Transverse colon (tissue), 4 donors: ENCODE measurements around the gene RNF207. TPM values are rescaled to one million over a fixed set of nuclear protein-coding genes. Genes with fewer than 3 reads are reported as not detected.

Experiments
- DNase-seq: peaks from one replicate; pipeline ENCODE4 v3.0.0-alpha.2; 2019
- H3K27ac ChIP-seq, 4 donors: fragments of 200-600 bp; sonication (generic); 2 replicates each; pipeline ENCODE4 v1.5.1; 2016 to 2018; ENCODE audit warnings: inconsistent platforms in 4 of 4
- H3K27me3 ChIP-seq: fragments of 200-600 bp; sonication (generic); 2 replicates; pipeline ENCODE4 v1.5.1; 2017; ENCODE audit warnings: inconsistent platforms
- H3K36me3 ChIP-seq, 4 donors: fragments of 200-600 bp; sonication (generic); 2 replicates each; pipeline ENCODE4 v1.5.1; 2017 to 2019; ENCODE audit warnings: inconsistent platforms in 4 of 4
- H3K4me1 ChIP-seq, 4 donors: fragments of 200-600 bp; sonication (generic); 2 replicates each; pipeline ENCODE4 v1.5.1; 2017 to 2020; ENCODE audit warnings: inconsistent platforms in 4 of 4
- H3K4me3 ChIP-seq, 4 donors: fragments of 200-600 bp; sonication (generic); 1 replicate in 1 of 4; 2 replicates in 3 of 4; pipeline versions ENCODE4 v1.5.1 to v1.6.1; 2017 to 2019; ENCODE audit warnings: inconsistent platforms in 4 of 4
- H3K9me3 ChIP-seq, 2 donors: fragments of 200-600 bp; sonication (generic); 2 replicates each; pipeline ENCODE4 v1.5.1; 2017 to 2019; ENCODE audit warnings: inconsistent platforms in 2 of 2
- CTCF ChIP-seq, 5 experiments: fragments of 200-600 bp in 3 of 5; fragments of 450-650 bp in 2 of 5; sonication (generic) in 3 of 5; IDR thresholded peaks; 1 replicate in 2 of 5; 2 replicates in 3 of 5; pipeline ENCODE4 v1.5.1; 2016 to 2017; ENCODE audit warnings: antibody characterized with exemption in 5 of 5, inconsistent platforms in 3 of 5, mild to moderate bottlenecking in 2 of 5, moderate library complexity in 1 of 5
- EP300 ChIP-seq: sonication (generic); formaldehyde crosslinking; IDR thresholded peaks from one replicate; pipeline ENCODE4 v1.6.1; 2017; ENCODE audit warnings: antibody characterized with exemption, low read depth
- POLR2A ChIP-seq: fragments of 450-650 bp; IDR thresholded peaks from one replicate; pipeline ENCODE4 v1.6.1; 2016; ENCODE audit warnings: antibody characterized with exemption, mild to moderate bottlenecking, moderate library complexity
- POLR2AphosphoS5 ChIP-seq, 3 donors: sonication (generic); formaldehyde crosslinking; IDR thresholded peaks; one replicate each; pipeline ENCODE4 v1.6.1; 2016; ENCODE audit warnings: antibody characterized with exemption in 3 of 3
- WGBS, 2 donors: methylation state at CpG; one replicate each; pipeline ENCODE4 v1.1.5; 2018; ENCODE audit warnings: low coverage in 1 of 2; 5-methylcytosine and 5-hydroxymethylcytosine counted together
- in situ Hi-C, 4 donors: fragments of 200-750 bp; cut with MboI; loops; one replicate each; pipeline versions ENCODE4 v1.15.0 to v1.15.1; 2017; ENCODE audit warnings: low sequenced_read_pairs in 3 of 4, low pct_ligation_motif_present in 1 of 4, low pct_unique_long_range_greater_than_20kb in 1 of 4
- intact Hi-C: fragments of 100-400 bp; cut with DNase I; formaldehyde crosslinking; loops from one replicate; pipeline ENCODE4 v1.15.1; 2023; ENCODE audit warnings: low total_unique reads
- total RNA-seq, 4 donors: library from RNA; depleted of rRNA; stranded (reverse); fragments of >200 nt; gene quantifications; one replicate each; pipeline ENCODE4 v1.1.0, GENCODE V29; 2016

RNF207 gene
- total RNA-seq, 4 donors from 2014 or later = 82.6 to 1,341 (median 190) TPM

- TF ChIP-seq EP300 (no peak), POLR2A (no peak), POLR2AphosphoS5 (IDR thresholded peaks at IDR 0.05) (no peak), CTCF (IDR thresholded peaks at IDR 0.05) (no peak)
- Histone ChIP-seq H3K9me3 (no peaks in the 10 kb centered on the region), H3K4me1 (peaks cover 4 to 16% (median 11%) of the 10 kb centered on the region in 4 donors), H3K4me3 (no peak overlapping the region), H3K36me3 (no peaks in the 10 kb centered on the region), H3K27me3 (peaks cover 35% of the 10 kb centered on the region), H3K27ac (no peak overlapping the region)
- 90% methylated on average over 16 of the region's 16 CpGs; no CpG with 5 or more reads in 1 of the 2 donors for WGBS, 2 donors
- no peak for DNase-seq
- intact Hi-C loops = no loop called here
- in situ Hi-C loops = loop anchor here in 3 of 4 donors (5.0 to 10.0 kb wide), 3 partner anchors 88 to 150 kb away; no protein-coding TSS in a partner anchor
These were observed 48.8 kb downstream of the RNF207 start for GRCh38 chr1:6254691-6255090.

- Histone ChIP-seq H3K27ac (no peak overlapping the region), H3K27me3 (peaks cover 29% of the 10 kb centered on the region), H3K9me3 (no peaks in the 10 kb centered on the region), H3K4me1 (peaks cover 5 to 25% (median 20%) of the 10 kb centered on the region in 4 donors), H3K4me3 (no peak overlapping the region), H3K36me3 (no peaks in the 10 kb centered on the region)
- intact Hi-C loops (no loop called here), in situ Hi-C loops (loop anchor here in 2 of 4 donors (10.0 kb wide), 2 partner anchors 88 to 148 kb away; no protein-coding TSS in a partner anchor)
- TF ChIP-seq POLR2AphosphoS5 (IDR thresholded peaks at IDR 0.05) (no peak), POLR2A (no peak), CTCF (IDR thresholded peaks at IDR 0.05) (no peak), EP300 (no peak)
- WGBS, 2 donors = 90 to 95% methylated on average over 2 to 13 of the region's 13 CpGs
- DNase-seq = no peak
These were observed 50.7 kb downstream of the RNF207 start for GRCh38 chr1:6256645-6257044.

- H3K36me3 ChIP-seq = no peaks in the 10 kb centered on the region
- peaks cover 5 to 25% (median 22%) of the 10 kb centered on the region in 4 donors for H3K4me1 ChIP-seq
- intact Hi-C loops = no loop called here
- peaks cover 24% of the 10 kb centered on the region for H3K27me3 ChIP-seq
- whole genome bisulfite sequencing, 2 donors = 96% methylated on average over 8 of the region's 8 CpGs; no CpG with 5 or more reads in 1 of the 2 donors
- in situ Hi-C loops = loop anchor here in 2 of 4 donors (10.0 kb wide), 2 partner anchors 87 to 147 kb away; no protein-coding TSS in a partner anchor
- no peak for DNase-seq
- no peak for TF ChIP-seq CTCF (IDR thresholded peaks at IDR 0.05)
- no peak for TF ChIP-seq POLR2A
- no peak for TF ChIP-seq POLR2AphosphoS5 (IDR thresholded peaks at IDR 0.05)
- TF ChIP-seq EP300 = no peak
- H3K9me3 ChIP-seq = no peaks in the 10 kb centered on the region
- no peak overlapping the region for H3K4me3 ChIP-seq
- H3K27ac ChIP-seq = no peak overlapping the region
These were observed 51.7 kb downstream of the RNF207 start for GRCh38 chr1:6257541-6258069.

- intact Hi-C loops (no loop called here), in situ Hi-C loops (loop anchor here in 2 of 4 donors (10.0 kb wide), 2 partner anchors 86 to 146 kb away; no protein-coding TSS in a partner anchor)
- TF ChIP-seq POLR2A (no peak), CTCF (IDR thresholded peaks at IDR 0.05) (no peak), POLR2AphosphoS5 (IDR thresholded peaks at IDR 0.05) (no peak), EP300 (no peak)
- H3K4me3 ChIP-seq = no peak overlapping the region
- H3K36me3 ChIP-seq = no peaks in the 10 kb centered on the region
- peaks cover 20% of the 10 kb centered on the region for H3K27me3 ChIP-seq
- DNase-seq = peak; percentile 56
- H3K4me1 ChIP-seq = peaks cover 5 to 25% (median 22%) of the 10 kb centered on the region in 4 donors
- 77 to 80% methylated on average over 1 to 9 of the region's 10 CpGs for WGBS, 2 donors
- H3K27ac ChIP-seq = no peak overlapping the region
- no peaks in the 10 kb centered on the region for H3K9me3 ChIP-seq
These were observed 52.8 kb downstream of the RNF207 start for GRCh38 chr1:6258675-6259074.
